GM21619 (cell line): ENCODE data around the gene CA9.

Experiments
- ATAC-seq: cut with Tn5 transposase; IDR thresholded peaks from one replicate; pipeline ENCODE4 v1.9.1; 2021; ENCODE audit not compliant: unreplicated experiment

CA9 gene

DNA sequence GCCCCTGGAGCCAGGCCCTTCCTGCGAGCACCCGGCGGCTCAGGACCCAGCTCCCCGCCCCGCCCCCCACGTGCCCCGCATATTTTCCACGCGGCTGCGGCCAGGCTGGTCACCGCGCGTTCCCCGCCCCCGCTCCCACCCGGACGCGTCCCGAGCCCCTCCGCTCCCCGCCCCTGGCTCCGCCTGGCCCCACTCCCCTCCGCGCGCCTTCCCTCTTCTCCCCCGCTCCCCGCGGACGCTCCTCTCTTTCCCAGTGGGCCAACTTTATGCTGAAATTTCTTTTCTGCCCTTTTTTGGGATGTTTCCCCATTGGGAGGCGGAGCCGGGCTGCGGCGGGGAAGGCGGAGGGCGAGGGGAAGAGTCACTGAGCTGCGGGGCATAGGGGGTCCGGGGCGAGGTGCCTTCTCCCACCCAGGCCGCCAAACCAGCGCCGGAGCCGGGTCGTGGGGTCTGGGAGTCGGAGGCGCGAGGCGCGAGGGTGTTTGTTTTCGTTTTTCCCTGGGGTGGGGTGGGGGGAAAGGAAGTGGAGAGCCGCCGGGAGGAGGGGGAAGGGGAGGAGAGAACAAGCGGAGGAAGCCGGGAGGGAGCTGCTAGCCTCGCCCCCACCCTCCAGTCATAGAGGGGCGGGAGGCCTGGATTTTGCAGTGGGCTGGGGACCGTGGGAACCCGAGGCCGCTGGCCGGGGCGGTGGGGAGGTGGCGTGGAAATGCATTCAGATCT lies 17.0 kb downstream of the CA9 start:
- no peak for ATAC-seq

DNA sequence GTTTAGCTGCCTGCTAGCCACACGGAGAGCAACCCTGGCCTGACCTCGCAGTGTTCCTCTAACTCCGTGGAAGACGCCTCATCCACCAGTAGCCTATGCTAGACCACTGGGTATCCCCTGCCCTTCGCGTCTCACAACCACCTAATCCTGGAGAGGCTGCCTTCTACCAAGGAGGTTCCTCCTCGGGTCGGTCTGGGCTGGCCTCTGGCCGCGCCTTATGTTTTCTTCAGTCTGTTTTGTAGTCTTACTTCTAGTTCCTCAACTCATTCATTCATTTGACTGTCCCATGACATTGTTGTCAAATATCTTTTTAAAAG lies 17.6 kb downstream of the CA9 start:
- no peak for ATAC-seq

DNA sequence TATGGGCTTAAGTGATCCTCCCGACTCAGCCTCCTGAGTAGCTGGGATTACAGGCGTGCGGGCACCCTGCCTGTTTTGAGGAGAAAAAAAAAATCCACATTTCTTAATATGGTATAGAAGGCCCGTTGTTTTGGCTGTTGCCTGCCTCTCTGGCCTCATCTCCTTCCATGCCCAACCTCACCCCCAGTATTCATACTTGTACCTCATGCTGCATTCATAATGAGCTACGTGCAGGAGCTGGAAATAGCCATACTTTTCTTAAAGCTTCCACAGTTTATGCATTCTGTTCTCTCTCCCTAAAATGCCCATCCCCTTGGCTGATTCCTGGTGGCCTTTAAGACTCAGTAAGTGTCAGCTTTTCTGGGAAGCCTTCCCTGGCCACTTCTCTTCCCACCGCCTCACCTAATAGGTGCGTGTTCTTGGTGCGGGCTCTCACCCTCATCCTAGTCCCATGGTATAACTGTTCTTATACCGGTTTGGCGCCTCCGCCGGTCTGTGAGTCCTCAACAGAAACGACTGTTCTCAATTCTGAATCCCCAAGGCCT lies 18.1 kb downstream of the CA9 start:
- ATAC-seq, result no peak

DNA sequence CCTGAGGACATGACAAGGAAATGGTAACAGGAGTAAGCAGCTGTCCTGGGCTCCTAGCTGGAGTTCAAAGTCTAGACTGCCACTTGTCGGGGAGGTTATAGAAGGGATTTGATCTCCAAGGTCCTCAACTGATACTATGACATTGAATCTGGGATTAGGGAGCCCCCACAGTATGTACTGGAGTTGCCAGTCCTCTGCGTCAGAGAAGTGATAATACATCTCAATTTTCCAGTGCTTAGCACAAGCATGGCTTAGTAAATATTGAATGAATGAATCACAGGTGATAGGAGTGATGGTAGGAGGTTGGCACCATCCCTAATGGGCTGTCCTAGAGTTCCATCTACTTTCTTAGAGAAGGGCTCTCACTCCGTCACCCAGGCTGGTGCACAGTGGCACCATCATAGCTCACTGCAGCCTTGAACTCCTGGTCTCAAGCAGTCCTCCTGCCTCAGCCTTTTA lies 22.2 kb downstream of the CA9 start:
- ATAC-seq, result no peak

DNA sequence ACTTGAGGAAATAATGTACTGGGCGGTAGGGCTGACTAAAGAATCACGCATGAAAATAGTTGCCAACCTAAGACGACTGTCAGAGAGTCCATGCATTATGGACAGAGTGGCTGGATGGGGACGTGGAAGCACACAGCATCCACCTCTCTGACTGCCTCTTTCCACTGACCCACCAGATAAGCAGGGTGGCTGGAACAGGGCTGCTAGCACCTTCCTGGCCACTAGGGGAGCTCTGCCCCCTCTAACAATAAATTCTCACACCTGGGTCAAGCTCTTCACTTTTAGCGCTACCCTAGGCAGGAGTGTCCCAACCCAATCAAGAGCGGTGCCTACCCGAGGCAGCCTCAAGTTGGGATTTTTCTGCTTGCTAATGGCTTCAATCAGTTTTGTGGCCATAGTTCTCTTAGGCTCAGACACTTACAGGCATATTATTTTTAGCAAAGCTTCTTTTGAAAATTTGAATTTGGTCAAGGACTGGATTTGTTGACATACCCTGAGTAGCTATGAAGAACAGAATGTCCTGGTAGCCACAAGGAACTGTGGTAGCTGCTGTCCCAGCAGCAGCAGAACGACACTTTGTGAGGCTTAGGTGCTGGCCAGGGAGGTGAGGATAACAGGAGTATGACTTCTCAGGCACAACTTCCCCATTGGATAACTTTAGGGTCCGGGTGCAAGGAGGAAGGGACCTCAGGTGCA lies 22.9 kb downstream of the CA9 start:
- ATAC-seq, result no peak

DNA sequence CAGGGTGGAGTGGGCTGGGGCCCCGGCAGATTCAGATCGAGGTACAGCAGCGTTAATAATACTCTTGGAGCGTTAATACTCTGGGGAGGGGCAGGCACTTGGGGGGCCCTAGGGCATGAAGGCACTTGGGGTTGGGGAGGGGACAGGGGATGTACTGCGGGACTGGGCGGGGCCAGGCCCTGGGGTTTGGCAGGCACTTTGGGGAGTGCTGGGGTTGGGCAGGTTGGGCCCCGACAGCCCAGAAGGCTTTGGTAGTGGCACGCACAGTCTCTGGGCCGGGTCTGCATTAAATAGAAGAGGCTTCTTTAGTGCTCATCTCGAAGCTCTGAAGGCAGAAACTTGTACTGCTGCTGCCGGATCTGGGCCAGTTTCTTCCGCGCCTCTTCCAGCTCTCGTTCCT lies 23.8 kb downstream of the CA9 start:
- no peak for ATAC-seq

DNA sequence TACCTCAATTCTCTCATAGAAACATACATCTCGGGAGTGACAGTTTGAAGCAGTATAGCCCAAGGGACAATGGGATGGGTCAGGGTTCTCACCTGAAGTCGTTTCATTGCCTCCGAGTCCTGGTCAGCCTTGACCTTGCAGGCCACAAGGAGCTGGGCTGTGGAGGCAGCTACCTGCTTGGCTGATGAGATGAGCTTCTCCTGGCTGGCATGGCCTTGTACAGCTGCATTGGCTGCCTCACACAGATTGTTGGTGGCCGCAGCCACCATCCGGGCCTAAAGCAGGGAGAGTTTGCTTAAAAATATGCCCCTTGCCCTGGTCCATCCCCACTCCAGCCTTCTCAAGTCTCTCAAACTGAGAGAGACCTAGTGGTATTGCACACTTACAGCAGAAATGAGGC lies 24.5 kb downstream of the CA9 start:
- ATAC-seq, result no peak

DNA sequence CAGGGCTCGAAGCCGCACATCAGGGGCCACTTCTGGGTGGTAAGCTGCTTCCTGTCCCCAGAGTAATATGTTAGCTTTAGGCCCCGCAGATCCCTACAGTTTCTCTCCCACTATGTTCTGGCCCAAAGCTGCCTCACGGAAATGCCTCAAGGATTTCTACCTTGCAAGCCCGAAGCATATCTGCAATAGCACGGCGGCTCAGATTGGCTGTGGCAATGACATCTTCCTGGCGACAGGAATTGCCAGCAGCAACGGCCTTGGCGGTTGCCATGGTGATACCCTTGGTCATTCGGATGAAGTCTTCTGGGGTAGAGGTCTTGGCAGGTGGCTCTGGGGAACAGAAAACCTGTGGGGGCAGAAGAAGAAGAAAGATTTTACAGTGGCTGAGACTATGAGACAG lies 26.3 kb downstream of the CA9 start:
- no peak for ATAC-seq

DNA sequence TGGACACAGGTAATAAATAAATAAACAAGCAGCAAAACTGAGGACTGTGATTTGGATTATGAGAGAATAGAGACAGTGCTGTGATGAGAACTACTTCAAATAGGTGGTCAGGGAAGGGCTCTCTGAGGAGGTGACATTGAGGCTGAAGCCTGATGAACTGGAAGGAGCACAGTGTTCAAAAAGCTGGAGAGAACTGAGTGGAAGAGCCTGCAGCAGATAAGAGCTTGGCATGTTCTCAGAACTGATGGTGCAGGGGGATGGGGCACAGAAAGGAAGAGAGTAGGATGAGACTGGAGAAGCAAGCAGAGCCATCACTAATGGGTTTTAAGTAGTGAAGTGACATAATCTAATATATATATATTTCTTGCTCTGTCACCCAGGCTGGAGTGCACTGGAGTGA lies 27.2 kb downstream of the CA9 start:
- ATAC-seq, result no peak

DNA sequence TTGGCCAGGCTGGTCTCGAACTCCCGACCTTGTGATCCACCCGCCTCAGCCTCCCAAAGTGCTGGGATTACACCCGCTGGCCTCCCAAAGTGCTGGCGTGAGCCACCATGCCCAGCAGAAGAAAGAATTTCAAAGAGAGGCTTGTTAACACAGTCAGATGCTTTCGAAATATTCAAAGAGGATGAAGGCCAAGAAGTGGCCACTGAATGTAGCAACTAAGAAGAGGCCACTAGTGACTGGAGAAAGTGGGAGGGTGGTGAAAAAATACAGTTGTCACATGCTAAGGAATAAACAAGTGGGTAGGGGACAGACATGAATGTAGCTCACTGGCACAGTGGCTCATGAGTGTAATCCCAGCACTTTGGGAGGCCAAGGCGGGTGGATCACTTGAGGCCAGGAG lies 29.0 kb downstream of the CA9 start:
- ATAC-seq, result no peak

DNA sequence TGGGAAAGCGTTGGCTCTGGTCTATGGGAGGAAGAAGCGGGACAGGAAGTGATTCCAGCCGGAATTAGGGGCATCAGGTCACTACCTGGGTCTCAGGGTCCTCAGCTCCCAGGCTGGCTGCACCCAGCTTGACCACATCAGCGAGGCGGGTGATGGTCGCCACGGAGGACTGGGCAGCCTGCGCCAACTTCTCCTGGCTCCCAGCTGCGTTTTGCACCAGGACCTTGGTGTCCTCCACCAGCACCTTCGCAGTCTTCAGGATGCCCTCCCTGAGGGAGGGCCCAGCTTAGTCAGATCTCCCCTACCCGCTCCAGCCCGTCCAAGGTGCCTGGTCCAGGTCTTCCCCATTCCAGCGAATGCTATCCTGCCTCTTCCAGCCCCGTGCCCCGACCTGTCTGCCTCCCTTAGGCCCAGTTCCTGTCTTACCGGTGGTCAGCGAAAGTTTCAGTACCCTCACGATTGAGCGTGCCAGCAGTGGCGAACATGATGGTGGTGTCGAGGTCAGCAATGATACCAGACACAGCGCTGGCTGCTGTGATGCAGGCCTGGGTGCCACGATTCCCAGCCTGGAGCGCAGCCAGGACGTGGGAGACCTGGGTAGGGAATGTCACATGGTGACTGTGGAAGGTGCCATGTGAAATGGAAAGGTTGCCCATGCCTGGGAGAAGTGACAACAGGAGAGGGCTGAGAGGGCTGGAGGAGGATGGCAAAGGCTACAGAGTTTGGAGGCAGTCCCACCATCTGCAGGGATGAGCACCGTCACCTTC lies 30.4 kb downstream of the CA9 start:
- ATAC-seq, result no peak

DNA sequence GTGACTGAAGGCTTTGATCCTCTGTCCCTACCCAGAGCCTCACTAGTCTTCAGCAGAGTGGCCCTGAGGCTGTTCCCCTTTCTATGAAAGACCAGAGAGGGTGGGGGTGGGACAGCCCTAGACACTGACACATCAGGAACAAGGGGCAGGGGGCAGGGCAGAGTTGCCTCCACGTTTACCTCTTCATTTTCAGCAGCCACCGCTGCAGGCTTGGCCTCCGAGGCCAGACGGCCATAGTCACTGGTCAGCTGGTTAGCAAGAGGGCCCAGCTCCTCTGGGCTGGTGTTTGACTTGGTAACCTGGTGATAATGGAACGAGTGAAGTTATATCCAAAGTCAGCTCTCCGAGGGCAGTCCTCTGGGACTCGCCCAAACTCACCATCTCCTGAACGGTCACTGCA lies 31.6 kb downstream of the CA9 start:
- ATAC-seq, result no peak

DNA sequence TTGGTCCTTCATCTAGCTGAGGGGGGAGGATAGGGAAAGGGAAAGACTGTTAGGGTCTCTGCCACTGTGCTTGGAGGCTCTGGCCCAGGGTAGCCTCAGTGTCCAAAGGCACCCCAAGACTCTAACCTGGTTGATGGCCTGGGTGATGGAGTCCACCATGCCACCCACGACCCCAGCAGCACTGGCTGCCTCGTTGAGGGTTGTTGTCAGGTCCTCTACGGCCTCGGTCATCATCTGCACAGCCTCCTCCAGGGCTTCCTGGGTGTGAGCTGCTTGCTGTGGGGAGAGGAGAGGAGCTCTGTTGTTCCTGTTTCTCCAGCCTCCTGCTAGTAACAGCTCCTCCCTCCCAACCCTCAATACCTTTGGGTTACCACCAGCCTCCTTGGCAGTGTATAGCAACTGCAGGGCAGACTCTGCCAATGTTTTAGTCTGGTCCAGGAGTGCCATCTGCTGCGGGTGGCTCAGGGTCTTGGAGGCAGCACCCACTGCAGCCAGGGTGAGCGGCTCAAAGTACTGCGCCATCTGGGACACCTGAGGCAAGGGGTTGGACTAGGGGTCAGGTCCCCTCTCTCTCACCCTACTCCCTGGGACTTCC lies 32.2 kb downstream of the CA9 start:
- no peak for ATAC-seq

DNA sequence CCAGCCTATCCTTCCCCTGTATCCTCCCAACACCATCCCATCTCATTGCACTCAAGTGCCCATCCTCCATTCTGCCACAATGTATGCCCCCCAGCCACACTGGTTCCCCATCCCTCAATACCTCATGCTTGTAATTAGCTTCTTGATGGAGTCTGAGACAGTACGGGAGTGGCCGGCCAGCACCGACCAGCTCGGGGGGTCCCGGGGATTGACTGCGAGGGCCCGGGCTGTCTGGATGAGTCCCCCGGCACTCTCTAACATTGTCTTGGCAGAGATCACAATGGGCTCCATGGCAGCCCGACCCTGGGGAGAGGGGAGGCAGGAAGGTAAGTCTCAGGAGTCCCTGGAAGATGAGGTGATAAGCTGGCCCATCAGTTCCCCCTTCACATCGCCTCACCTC lies 33.2 kb downstream of the CA9 start:
- ATAC-seq, result no peak

DNA sequence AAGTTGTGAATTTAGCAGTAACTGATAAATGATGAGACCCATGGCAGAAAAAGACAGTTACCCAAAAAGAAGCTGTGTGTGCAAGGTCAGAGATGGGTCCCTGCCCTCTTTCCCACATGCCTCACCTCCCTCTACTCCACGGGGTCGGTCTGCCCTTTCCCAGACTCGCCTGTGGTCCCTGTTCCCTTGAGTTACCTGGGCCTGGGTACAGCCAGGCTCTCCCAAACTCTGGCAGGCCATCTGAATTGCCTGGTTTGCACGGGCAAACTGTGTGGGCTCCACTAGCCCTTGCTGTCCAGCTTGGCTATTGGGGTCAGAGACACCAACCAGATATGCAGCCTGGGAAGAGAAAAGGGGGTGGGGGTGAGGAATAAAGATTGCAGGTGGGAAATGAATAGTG lies 34.4 kb downstream of the CA9 start:
- no peak for ATAC-seq

DNA sequence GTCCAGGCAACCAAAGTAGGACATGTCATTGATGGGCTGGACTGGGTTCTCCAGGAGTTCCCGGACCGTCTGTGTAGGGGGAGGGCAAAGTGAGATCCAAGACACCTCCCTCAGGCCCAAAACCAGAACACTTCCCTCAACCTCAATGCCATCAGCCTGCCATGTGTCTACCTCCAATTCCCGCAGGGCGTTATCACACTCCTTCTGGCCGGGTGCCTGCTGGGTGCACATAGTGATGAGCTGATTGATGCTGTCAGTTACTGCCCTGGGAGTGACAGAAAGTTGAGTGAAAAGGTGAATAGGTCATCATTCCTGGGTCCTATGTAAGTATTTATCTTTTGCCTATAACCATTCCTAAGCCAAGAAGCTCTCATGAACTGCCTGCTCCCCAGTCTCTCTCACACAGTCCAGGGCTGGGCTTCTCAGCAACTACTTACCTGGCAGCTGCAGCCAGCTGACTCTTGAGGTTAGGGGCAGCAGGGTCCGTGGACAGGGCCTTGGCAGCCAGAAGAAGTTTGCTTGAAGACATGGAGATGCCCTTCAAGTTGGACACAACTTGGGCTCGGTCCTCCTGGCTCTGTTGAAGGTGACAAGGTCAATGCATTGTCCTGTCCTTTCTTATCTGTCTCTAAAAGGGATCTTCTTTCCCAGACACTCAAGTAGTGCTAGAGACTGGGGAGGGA lies 37.2 kb downstream of the CA9 start:
- no peak for ATAC-seq

DNA sequence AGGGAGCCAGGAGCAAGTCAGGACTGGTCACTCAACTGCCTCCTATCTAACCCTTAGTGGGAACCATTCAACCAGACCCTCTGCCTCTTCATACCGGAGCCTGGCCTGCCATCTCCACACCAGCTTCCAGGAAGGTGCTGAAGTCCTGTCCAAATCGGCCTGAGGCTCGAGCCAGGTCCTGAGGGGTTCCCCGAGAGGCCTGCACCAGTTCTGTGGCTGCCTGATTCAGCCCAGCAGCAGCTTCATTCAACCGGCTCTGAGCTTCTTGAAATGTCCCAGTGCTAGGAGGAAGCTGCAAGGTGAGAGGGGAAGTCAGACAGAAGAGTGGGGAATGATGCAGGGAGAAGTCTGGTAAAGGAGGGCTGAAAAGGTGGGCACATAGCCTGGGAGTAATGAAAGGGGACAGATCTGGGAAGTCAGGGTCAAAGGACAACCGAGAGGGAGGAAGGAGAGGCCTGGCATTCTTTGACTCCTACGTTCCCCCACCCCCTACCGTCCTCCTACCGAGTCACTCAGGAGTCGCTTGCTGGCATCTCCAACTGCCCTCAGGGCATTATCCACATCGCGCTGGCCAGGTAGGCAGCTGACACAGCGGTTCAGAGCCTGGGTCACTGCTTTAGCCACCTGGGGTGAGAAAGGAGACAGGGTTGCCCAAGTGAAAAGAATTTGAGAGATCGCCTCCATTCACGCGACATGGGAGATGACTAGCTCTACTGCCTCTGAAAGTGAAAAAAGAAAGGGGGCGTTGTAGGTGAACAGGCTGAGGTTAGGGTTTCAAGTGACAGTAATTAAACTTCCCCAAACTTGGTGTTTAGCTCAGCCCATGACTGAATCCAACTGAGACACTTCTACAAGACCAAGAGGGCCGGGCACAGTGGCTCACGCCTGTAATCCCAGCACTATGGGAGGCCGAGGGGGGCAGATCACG lies 38.0 kb downstream of the CA9 start:
- no peak for ATAC-seq

DNA sequence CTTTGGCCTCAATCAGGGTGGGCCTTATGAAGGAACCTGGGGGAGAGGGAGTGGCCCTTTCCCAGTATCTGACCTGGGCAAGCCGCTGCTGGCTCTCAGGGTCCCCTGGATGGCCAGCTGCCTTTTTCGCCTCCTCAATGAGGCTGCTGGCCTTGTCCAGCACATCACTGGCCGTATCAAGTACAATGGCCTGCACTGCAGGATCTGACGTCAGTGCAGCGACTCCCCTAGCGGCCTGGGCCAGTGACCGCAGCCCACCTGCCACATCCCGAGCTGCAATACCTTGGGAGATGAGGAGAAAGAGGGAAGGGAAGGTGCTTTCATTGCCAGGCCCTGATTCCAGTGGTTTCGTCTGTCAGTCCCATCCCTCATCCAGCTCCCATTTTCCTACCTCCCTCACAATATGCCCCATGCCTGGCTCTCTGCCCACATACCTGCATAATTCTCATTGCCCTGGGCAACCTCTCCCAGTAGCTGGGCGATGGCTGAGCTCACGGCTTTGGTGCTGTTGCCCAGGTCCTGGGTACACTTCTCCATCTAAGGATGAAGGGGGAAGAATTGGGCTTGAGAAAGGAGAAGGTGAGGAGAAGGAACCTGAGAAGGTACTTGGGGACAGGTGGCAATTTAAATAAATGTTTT lies 39.2 kb downstream of the CA9 start:
- ATAC-seq, result no peak

DNA sequence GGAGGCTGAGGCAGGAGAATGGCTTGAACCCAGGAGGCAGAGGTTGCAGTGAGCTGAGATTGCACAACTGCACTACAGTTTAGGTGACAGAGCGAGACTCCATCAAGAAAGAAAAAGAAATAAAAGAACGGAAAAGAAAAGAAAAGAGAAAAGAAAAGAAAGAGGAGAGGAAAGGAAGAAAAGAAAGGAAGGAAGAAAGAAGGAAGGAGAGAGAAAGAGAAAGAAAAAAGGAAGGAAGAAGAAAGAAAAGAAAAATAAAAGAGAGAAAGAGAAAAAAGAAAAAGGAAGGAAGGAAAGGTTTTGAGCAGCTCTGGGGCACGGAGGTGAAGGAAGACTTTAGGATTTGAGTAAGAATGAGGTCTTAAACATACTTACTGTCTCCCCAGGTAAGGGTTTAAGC lies 39.9 kb downstream of the CA9 start:
- ATAC-seq, result no peak
